GM23248 (cell line): ENCODE data around the gene GLB1L3. TPM values are rescaled to one million over a fixed set of nuclear protein-coding genes. Genes with fewer than 3 reads are reported as not detected.
A peak's percentile ranks its signal among the peaks of the same experiment; 100 is the strongest.

ENCODE experiments used
- DNase-seq: peaks from one replicate; pipeline ENCODE4 v3.0.0-alpha.2; 2015
- H2AFZ ChIP-seq: fragments of 200-600 bp; sonication (generic); 2 replicates; pipeline ENCODE4 v1.6.1; 2016; ENCODE audit warnings: antibody characterized with exemption
- H3F3A ChIP-seq: fragments of 200-600 bp; sonication (generic); 2 replicates; pipeline ENCODE4 v1.6.1; 2016; ENCODE audit warnings: mild to moderate bottlenecking, antibody characterized with exemption, mixed run types; ENCODE audit not compliant: insufficient read depth
- H3K27ac ChIP-seq: fragments of 200-600 bp; sonication (generic); 2 replicates; pipeline ENCODE4 v1.5.1; 2016; ENCODE audit warnings: mild to moderate bottlenecking
- H3K27me3 ChIP-seq: fragments of 200-600 bp; sonication (generic); replicated peaks from 2 replicates; pipeline ENCODE4 v1.6.1; 2016; ENCODE audit warnings: mild to moderate bottlenecking; ENCODE audit not compliant: insufficient read depth
- H3K36me3 ChIP-seq: fragments of 200-600 bp; sonication (generic); 2 replicates; pipeline ENCODE4 v1.6.1; 2016; ENCODE audit warnings: low read depth, mild to moderate bottlenecking
- H3K4me1 ChIP-seq: fragments of 200-600 bp; sonication (generic); 2 replicates; pipeline ENCODE4 v1.6.1; 2016; ENCODE audit warnings: mild to moderate bottlenecking; ENCODE audit not compliant: insufficient read depth
- H3K4me2 ChIP-seq: fragments of 200-600 bp; sonication (generic); one replicate; pipeline ENCODE4 v1.6.1; 2016; ENCODE audit warnings: mild to moderate bottlenecking; ENCODE audit not compliant: unreplicated experiment
- H3K4me3 ChIP-seq: fragments of 200-600 bp; sonication (generic); 2 replicates; pipeline ENCODE4 v1.5.1; 2016; ENCODE audit warnings: mild to moderate bottlenecking
- H3K79me2 ChIP-seq: fragments of 200-600 bp; sonication (generic); 2 replicates; pipeline ENCODE4 v1.6.1; 2016; ENCODE audit warnings: mild to moderate bottlenecking; ENCODE audit not compliant: insufficient read depth
- H3K9ac ChIP-seq: fragments of 200-600 bp; sonication (generic); 2 replicates; pipeline ENCODE4 v1.6.1; 2016; ENCODE audit warnings: mild to moderate bottlenecking
- H3K9me2 ChIP-seq: fragments of 200-600 bp; sonication (generic); 2 replicates; pipeline ENCODE4 v1.6.1; 2016; ENCODE audit warnings: mixed run types, mild to moderate bottlenecking, moderate library complexity; ENCODE audit not compliant: insufficient read depth
- H3K9me3 ChIP-seq: fragments of 200-600 bp; sonication (generic); one replicate; pipeline ENCODE4 v1.6.1; 2017; ENCODE audit warnings: low read depth
- H4K20me1 ChIP-seq: fragments of 200-600 bp; sonication (generic); 2 replicates; pipeline ENCODE4 v1.6.0; 2016; ENCODE audit not compliant: insufficient read depth
- EZH2 ChIP-seq: fragments of 200-600 bp; sonication (generic); IDR thresholded peaks from 2 replicates; pipeline ENCODE4 v1.6.1; 2018; ENCODE audit warnings: antibody characterized with exemption, mild to moderate bottlenecking; ENCODE audit not compliant: insufficient read depth, poor library complexity, severe bottlenecking
- EZH2phosphoT487 ChIP-seq: fragments of 200-600 bp; sonication (generic); IDR thresholded peaks from 2 replicates; pipeline ENCODE4 v1.6.1; 2018; ENCODE audit warnings: antibody characterized with exemption, moderate library complexity, mild to moderate bottlenecking, low read depth; ENCODE audit not compliant: insufficient read depth
- WGBS, 2 experiments: methylation state at CpG; one replicate each; pipeline ENCODE4 v1.1.6; 2015 to 2017; ENCODE audit warnings: low lambda C conversion rate in 2 of 2, low coverage in 1 of 2; ENCODE audit errors: missing lambda C conversion rate in 2 of 2; 5-methylcytosine and 5-hydroxymethylcytosine counted together
- in situ Hi-C: fragments of 300-500 bp; cut with MboI; formaldehyde crosslinking; loops from 2 replicates; pipeline ENCODE4 v1.15.0; 2020
- polyA plus RNA-seq: library from polyadenylated mRNA; unstranded; fragments of >200 nt; fragmentation: Nextera tagmentation; extraction: Ambion mirVana; gene quantifications from 2 replicates; pipeline ENCODE4 v1.2.1, GENCODE V29; 2016
- total RNA-seq: library from RNA; depleted of rRNA; stranded (reverse); fragments of >200 nt; shearing (Covaris generic); gene quantifications from 2 replicates; pipeline ENCODE4 v1.2.3, GENCODE V29; 2014

GLB1L3 gene
- total and polyA plus RNA-seq, 2 experiments from 2014 or later = not detected

- TF ChIP-seq EZH2phosphoT487 (no peak), EZH2 (peak; percentile 52)
- in situ Hi-C loops = no loop called here
- Histone ChIP-seq H3K4me1 (no peaks in the 10 kb centered on the region), H3K27me3 (peaks cover 38% of the 10 kb centered on the region), H4K20me1 (no peaks in the 10 kb centered on the region), H2AFZ (peak overlapping the region; percentile 56; the same call in 1 of the 2 replicates), H3K36me3 (no peaks in the 10 kb centered on the region), H3K9me3 (no peaks in the 10 kb centered on the region), H3K79me2 (no peaks in the 10 kb centered on the region), H3K9ac (no peak overlapping the region), H3K4me2 (no peak overlapping the region), H3K4me3 (no peak overlapping the region), H3K9me2 (no peaks in the 10 kb centered on the region), H3F3A (no peaks in the 10 kb centered on the region), H3K27ac (no peak overlapping the region)
- no peak for DNase-seq
- 8 to 14% methylated on average over 8 to 24 of the region's 40 CpGs for WGBS, 2 experiments
These were observed 56.0 kb downstream of the GLB1L3 start for GRCh38 chr11:134332189-134332631.

- in situ Hi-C loops = no loop called here
- H3K79me2 ChIP-seq = no peaks in the 10 kb centered on the region
- no peaks in the 10 kb centered on the region for H3K4me1 ChIP-seq
- H3K4me2 ChIP-seq = no peak overlapping the region
- no peak for DNase-seq
- no peak overlapping the region for H3K27ac ChIP-seq
- H2AFZ ChIP-seq = no peak overlapping the region
- H3K36me3 ChIP-seq = no peaks in the 10 kb centered on the region
- H4K20me1 ChIP-seq = no peaks in the 10 kb centered on the region
- whole genome bisulfite sequencing, 2 experiments = 33% methylated on average over 7 of the region's 7 CpGs
- no peaks in the 10 kb centered on the region for H3F3A ChIP-seq
- H3K9ac ChIP-seq = no peak overlapping the region
- H3K27me3 ChIP-seq = peaks cover 38% of the 10 kb centered on the region
- H3K9me3 ChIP-seq = no peaks in the 10 kb centered on the region
- H3K9me2 ChIP-seq = no peaks in the 10 kb centered on the region
- TF ChIP-seq EZH2phosphoT487 (no peak), EZH2 (no peak)
- no peak overlapping the region for H3K4me3 ChIP-seq
These were observed 56.6 kb downstream of the GLB1L3 start for GRCh38 chr11:134332782-134333181.

GRCh38 chr11:134333312-134333711 lies 57.1 kb downstream of the GLB1L3 start:
- Histone ChIP-seq H3F3A (no peaks in the 10 kb centered on the region), H3K4me1 (no peaks in the 10 kb centered on the region), H3K27ac (no peak overlapping the region), H4K20me1 (no peaks in the 10 kb centered on the region), H3K79me2 (no peaks in the 10 kb centered on the region), H3K9me2 (no peaks in the 10 kb centered on the region), H3K27me3 (peaks cover 38% of the 10 kb centered on the region), H3K4me3 (no peak overlapping the region), H3K9me3 (no peaks in the 10 kb centered on the region), H3K36me3 (no peaks in the 10 kb centered on the region), H3K4me2 (no peak overlapping the region), H3K9ac (no peak overlapping the region), H2AFZ (no peak overlapping the region)
- peak; percentile 40 for DNase-seq
- no peak for TF ChIP-seq EZH2phosphoT487
- no peak for TF ChIP-seq EZH2
- in situ Hi-C loops = no loop called here
- 30 to 31% methylated on average over 7 of the region's 7 CpGs for WGBS, 2 experiments

- Histone ChIP-seq H4K20me1 (no peaks in the 10 kb centered on the region), H2AFZ (no peak overlapping the region), H3K9me3 (no peaks in the 10 kb centered on the region), H3K36me3 (no peaks in the 10 kb centered on the region), H3K4me3 (no peak overlapping the region), H3K27me3 (peaks cover 38% of the 10 kb centered on the region), H3K4me2 (no peak overlapping the region), H3K79me2 (no peaks in the 10 kb centered on the region), H3K27ac (no peak overlapping the region), H3F3A (no peaks in the 10 kb centered on the region), H3K9me2 (no peaks in the 10 kb centered on the region), H3K9ac (no peak overlapping the region), H3K4me1 (no peaks in the 10 kb centered on the region)
- in situ Hi-C loops = no loop called here
- no peak for DNase-seq
- TF ChIP-seq EZH2phosphoT487 = no peak
- no peak for TF ChIP-seq EZH2
- WGBS, 2 experiments = 32 to 35% methylated on average over 3 of the region's 3 CpGs
These were observed 57.8 kb downstream of the GLB1L3 start for GRCh38 chr11:134333946-134334345.
